ENCODE measurements around the gene CA9.

The CA9 gene

DNA sequence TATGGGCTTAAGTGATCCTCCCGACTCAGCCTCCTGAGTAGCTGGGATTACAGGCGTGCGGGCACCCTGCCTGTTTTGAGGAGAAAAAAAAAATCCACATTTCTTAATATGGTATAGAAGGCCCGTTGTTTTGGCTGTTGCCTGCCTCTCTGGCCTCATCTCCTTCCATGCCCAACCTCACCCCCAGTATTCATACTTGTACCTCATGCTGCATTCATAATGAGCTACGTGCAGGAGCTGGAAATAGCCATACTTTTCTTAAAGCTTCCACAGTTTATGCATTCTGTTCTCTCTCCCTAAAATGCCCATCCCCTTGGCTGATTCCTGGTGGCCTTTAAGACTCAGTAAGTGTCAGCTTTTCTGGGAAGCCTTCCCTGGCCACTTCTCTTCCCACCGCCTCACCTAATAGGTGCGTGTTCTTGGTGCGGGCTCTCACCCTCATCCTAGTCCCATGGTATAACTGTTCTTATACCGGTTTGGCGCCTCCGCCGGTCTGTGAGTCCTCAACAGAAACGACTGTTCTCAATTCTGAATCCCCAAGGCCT, 18.1 kb downstream of the CA9 start:
- no peak for FAIRE-seq

DNA sequence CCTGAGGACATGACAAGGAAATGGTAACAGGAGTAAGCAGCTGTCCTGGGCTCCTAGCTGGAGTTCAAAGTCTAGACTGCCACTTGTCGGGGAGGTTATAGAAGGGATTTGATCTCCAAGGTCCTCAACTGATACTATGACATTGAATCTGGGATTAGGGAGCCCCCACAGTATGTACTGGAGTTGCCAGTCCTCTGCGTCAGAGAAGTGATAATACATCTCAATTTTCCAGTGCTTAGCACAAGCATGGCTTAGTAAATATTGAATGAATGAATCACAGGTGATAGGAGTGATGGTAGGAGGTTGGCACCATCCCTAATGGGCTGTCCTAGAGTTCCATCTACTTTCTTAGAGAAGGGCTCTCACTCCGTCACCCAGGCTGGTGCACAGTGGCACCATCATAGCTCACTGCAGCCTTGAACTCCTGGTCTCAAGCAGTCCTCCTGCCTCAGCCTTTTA, 22.2 kb downstream of the CA9 start:
- FAIRE-seq = no peak

DNA sequence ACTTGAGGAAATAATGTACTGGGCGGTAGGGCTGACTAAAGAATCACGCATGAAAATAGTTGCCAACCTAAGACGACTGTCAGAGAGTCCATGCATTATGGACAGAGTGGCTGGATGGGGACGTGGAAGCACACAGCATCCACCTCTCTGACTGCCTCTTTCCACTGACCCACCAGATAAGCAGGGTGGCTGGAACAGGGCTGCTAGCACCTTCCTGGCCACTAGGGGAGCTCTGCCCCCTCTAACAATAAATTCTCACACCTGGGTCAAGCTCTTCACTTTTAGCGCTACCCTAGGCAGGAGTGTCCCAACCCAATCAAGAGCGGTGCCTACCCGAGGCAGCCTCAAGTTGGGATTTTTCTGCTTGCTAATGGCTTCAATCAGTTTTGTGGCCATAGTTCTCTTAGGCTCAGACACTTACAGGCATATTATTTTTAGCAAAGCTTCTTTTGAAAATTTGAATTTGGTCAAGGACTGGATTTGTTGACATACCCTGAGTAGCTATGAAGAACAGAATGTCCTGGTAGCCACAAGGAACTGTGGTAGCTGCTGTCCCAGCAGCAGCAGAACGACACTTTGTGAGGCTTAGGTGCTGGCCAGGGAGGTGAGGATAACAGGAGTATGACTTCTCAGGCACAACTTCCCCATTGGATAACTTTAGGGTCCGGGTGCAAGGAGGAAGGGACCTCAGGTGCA, 22.9 kb downstream of the CA9 start:
- FAIRE-seq = no peak

DNA sequence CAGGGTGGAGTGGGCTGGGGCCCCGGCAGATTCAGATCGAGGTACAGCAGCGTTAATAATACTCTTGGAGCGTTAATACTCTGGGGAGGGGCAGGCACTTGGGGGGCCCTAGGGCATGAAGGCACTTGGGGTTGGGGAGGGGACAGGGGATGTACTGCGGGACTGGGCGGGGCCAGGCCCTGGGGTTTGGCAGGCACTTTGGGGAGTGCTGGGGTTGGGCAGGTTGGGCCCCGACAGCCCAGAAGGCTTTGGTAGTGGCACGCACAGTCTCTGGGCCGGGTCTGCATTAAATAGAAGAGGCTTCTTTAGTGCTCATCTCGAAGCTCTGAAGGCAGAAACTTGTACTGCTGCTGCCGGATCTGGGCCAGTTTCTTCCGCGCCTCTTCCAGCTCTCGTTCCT, 23.8 kb downstream of the CA9 start:
- FAIRE-seq = no peak

DNA sequence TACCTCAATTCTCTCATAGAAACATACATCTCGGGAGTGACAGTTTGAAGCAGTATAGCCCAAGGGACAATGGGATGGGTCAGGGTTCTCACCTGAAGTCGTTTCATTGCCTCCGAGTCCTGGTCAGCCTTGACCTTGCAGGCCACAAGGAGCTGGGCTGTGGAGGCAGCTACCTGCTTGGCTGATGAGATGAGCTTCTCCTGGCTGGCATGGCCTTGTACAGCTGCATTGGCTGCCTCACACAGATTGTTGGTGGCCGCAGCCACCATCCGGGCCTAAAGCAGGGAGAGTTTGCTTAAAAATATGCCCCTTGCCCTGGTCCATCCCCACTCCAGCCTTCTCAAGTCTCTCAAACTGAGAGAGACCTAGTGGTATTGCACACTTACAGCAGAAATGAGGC, 24.5 kb downstream of the CA9 start:
- FAIRE-seq = no peak

DNA sequence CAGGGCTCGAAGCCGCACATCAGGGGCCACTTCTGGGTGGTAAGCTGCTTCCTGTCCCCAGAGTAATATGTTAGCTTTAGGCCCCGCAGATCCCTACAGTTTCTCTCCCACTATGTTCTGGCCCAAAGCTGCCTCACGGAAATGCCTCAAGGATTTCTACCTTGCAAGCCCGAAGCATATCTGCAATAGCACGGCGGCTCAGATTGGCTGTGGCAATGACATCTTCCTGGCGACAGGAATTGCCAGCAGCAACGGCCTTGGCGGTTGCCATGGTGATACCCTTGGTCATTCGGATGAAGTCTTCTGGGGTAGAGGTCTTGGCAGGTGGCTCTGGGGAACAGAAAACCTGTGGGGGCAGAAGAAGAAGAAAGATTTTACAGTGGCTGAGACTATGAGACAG, 26.3 kb downstream of the CA9 start:
- FAIRE-seq = no peak

DNA sequence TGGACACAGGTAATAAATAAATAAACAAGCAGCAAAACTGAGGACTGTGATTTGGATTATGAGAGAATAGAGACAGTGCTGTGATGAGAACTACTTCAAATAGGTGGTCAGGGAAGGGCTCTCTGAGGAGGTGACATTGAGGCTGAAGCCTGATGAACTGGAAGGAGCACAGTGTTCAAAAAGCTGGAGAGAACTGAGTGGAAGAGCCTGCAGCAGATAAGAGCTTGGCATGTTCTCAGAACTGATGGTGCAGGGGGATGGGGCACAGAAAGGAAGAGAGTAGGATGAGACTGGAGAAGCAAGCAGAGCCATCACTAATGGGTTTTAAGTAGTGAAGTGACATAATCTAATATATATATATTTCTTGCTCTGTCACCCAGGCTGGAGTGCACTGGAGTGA, 27.2 kb downstream of the CA9 start:
- no peak for FAIRE-seq

DNA sequence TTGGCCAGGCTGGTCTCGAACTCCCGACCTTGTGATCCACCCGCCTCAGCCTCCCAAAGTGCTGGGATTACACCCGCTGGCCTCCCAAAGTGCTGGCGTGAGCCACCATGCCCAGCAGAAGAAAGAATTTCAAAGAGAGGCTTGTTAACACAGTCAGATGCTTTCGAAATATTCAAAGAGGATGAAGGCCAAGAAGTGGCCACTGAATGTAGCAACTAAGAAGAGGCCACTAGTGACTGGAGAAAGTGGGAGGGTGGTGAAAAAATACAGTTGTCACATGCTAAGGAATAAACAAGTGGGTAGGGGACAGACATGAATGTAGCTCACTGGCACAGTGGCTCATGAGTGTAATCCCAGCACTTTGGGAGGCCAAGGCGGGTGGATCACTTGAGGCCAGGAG, 29.0 kb downstream of the CA9 start:
- FAIRE-seq = no peak

DNA sequence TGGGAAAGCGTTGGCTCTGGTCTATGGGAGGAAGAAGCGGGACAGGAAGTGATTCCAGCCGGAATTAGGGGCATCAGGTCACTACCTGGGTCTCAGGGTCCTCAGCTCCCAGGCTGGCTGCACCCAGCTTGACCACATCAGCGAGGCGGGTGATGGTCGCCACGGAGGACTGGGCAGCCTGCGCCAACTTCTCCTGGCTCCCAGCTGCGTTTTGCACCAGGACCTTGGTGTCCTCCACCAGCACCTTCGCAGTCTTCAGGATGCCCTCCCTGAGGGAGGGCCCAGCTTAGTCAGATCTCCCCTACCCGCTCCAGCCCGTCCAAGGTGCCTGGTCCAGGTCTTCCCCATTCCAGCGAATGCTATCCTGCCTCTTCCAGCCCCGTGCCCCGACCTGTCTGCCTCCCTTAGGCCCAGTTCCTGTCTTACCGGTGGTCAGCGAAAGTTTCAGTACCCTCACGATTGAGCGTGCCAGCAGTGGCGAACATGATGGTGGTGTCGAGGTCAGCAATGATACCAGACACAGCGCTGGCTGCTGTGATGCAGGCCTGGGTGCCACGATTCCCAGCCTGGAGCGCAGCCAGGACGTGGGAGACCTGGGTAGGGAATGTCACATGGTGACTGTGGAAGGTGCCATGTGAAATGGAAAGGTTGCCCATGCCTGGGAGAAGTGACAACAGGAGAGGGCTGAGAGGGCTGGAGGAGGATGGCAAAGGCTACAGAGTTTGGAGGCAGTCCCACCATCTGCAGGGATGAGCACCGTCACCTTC, 30.4 kb downstream of the CA9 start:
- FAIRE-seq = no peak

DNA sequence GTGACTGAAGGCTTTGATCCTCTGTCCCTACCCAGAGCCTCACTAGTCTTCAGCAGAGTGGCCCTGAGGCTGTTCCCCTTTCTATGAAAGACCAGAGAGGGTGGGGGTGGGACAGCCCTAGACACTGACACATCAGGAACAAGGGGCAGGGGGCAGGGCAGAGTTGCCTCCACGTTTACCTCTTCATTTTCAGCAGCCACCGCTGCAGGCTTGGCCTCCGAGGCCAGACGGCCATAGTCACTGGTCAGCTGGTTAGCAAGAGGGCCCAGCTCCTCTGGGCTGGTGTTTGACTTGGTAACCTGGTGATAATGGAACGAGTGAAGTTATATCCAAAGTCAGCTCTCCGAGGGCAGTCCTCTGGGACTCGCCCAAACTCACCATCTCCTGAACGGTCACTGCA, 31.6 kb downstream of the CA9 start:
- FAIRE-seq = no peak

DNA sequence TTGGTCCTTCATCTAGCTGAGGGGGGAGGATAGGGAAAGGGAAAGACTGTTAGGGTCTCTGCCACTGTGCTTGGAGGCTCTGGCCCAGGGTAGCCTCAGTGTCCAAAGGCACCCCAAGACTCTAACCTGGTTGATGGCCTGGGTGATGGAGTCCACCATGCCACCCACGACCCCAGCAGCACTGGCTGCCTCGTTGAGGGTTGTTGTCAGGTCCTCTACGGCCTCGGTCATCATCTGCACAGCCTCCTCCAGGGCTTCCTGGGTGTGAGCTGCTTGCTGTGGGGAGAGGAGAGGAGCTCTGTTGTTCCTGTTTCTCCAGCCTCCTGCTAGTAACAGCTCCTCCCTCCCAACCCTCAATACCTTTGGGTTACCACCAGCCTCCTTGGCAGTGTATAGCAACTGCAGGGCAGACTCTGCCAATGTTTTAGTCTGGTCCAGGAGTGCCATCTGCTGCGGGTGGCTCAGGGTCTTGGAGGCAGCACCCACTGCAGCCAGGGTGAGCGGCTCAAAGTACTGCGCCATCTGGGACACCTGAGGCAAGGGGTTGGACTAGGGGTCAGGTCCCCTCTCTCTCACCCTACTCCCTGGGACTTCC, 32.2 kb downstream of the CA9 start:
- FAIRE-seq = no peak

DNA sequence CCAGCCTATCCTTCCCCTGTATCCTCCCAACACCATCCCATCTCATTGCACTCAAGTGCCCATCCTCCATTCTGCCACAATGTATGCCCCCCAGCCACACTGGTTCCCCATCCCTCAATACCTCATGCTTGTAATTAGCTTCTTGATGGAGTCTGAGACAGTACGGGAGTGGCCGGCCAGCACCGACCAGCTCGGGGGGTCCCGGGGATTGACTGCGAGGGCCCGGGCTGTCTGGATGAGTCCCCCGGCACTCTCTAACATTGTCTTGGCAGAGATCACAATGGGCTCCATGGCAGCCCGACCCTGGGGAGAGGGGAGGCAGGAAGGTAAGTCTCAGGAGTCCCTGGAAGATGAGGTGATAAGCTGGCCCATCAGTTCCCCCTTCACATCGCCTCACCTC, 33.2 kb downstream of the CA9 start:
- no peak for FAIRE-seq

DNA sequence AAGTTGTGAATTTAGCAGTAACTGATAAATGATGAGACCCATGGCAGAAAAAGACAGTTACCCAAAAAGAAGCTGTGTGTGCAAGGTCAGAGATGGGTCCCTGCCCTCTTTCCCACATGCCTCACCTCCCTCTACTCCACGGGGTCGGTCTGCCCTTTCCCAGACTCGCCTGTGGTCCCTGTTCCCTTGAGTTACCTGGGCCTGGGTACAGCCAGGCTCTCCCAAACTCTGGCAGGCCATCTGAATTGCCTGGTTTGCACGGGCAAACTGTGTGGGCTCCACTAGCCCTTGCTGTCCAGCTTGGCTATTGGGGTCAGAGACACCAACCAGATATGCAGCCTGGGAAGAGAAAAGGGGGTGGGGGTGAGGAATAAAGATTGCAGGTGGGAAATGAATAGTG, 34.4 kb downstream of the CA9 start:
- no peak for FAIRE-seq

DNA sequence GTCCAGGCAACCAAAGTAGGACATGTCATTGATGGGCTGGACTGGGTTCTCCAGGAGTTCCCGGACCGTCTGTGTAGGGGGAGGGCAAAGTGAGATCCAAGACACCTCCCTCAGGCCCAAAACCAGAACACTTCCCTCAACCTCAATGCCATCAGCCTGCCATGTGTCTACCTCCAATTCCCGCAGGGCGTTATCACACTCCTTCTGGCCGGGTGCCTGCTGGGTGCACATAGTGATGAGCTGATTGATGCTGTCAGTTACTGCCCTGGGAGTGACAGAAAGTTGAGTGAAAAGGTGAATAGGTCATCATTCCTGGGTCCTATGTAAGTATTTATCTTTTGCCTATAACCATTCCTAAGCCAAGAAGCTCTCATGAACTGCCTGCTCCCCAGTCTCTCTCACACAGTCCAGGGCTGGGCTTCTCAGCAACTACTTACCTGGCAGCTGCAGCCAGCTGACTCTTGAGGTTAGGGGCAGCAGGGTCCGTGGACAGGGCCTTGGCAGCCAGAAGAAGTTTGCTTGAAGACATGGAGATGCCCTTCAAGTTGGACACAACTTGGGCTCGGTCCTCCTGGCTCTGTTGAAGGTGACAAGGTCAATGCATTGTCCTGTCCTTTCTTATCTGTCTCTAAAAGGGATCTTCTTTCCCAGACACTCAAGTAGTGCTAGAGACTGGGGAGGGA, 37.2 kb downstream of the CA9 start:
- FAIRE-seq = no peak

DNA sequence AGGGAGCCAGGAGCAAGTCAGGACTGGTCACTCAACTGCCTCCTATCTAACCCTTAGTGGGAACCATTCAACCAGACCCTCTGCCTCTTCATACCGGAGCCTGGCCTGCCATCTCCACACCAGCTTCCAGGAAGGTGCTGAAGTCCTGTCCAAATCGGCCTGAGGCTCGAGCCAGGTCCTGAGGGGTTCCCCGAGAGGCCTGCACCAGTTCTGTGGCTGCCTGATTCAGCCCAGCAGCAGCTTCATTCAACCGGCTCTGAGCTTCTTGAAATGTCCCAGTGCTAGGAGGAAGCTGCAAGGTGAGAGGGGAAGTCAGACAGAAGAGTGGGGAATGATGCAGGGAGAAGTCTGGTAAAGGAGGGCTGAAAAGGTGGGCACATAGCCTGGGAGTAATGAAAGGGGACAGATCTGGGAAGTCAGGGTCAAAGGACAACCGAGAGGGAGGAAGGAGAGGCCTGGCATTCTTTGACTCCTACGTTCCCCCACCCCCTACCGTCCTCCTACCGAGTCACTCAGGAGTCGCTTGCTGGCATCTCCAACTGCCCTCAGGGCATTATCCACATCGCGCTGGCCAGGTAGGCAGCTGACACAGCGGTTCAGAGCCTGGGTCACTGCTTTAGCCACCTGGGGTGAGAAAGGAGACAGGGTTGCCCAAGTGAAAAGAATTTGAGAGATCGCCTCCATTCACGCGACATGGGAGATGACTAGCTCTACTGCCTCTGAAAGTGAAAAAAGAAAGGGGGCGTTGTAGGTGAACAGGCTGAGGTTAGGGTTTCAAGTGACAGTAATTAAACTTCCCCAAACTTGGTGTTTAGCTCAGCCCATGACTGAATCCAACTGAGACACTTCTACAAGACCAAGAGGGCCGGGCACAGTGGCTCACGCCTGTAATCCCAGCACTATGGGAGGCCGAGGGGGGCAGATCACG, 38.0 kb downstream of the CA9 start:
- no peak for FAIRE-seq

DNA sequence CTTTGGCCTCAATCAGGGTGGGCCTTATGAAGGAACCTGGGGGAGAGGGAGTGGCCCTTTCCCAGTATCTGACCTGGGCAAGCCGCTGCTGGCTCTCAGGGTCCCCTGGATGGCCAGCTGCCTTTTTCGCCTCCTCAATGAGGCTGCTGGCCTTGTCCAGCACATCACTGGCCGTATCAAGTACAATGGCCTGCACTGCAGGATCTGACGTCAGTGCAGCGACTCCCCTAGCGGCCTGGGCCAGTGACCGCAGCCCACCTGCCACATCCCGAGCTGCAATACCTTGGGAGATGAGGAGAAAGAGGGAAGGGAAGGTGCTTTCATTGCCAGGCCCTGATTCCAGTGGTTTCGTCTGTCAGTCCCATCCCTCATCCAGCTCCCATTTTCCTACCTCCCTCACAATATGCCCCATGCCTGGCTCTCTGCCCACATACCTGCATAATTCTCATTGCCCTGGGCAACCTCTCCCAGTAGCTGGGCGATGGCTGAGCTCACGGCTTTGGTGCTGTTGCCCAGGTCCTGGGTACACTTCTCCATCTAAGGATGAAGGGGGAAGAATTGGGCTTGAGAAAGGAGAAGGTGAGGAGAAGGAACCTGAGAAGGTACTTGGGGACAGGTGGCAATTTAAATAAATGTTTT, 39.2 kb downstream of the CA9 start:
- no peak for FAIRE-seq

DNA sequence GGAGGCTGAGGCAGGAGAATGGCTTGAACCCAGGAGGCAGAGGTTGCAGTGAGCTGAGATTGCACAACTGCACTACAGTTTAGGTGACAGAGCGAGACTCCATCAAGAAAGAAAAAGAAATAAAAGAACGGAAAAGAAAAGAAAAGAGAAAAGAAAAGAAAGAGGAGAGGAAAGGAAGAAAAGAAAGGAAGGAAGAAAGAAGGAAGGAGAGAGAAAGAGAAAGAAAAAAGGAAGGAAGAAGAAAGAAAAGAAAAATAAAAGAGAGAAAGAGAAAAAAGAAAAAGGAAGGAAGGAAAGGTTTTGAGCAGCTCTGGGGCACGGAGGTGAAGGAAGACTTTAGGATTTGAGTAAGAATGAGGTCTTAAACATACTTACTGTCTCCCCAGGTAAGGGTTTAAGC, 39.9 kb downstream of the CA9 start:
- no peak for FAIRE-seq

DNA sequence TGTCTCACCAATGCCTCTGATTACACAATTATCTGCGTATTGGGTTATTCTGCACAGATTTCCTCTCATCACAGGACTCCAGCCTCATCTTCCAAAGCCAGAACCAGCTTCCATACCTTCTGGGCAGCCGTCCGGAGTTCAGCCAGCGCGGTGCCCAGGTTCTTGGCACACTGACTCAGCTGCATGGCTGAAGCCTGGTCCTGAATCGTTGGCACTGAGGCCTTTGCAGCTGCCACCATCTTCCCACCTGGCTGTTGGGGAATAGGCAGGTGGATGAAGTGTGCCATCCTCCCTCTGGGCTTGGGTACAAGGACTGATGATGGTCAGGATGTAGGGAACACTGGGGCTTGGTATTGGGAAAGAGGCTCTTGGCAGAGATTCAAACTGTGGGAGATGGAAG, 40.4 kb downstream of the CA9 start:
- FAIRE-seq = no peak

DNA sequence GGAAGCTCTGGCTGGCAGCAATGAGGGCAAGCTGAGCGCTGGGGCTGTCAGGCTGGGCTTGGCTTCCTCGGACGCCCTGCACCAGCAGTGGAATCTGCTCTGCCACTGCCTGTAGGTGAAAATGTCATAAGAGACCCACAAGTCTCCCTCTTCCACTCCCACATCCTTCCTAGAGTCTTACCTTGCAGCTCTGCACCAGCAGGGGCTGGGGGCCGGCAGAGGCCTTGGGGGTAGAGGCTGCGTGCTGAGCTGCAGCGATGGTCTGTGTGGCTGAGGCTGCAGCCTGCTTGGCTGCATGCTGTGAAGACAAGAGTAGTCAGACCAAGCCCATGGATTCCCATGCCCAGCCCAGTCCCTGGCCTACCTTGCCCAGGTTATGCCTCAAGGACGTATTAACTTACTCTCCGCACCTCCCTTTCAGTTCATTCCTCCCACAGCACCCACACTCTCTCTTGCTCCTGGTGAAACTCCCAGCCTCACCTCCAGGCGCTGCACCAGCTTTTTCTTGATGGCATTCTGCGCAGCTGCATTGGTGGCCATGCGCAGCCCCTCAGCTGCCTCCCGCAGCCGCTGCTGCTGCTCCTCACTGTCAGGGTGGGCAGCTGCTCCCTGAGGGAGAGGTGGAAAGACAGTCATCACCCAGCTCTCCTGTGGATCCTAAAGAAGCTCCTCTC, 41.0 kb downstream of the CA9 start:
- FAIRE-seq = no peak

DNA sequence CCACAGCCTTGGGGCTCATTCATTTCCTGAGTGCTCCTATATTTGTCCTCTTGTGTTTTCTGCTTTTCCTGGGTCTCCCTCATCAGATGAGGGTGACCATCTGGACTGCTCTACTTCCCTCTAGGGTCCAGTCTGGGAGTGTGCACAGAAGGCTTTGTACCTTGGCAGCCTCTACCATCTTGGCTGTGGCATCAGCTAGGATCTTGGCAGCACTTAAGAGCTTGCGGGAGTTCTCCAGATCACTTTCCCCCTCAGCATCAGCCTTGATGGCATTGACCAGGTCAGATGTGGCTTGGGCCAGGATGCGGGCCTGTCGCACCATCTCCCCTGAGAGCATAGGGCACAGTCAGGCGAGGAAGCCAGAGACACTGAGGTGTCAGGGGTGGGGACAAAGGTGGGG, 42.5 kb downstream of the CA9 start:
- FAIRE-seq = no peak
